AG04450 (cell line): ENCODE results near the gene LAMP1. TPM values are rescaled to one million over a fixed set of nuclear protein-coding genes. Genes with fewer than 3 reads are reported as not detected.

ENCODE experiments used
- CTCF ChIA-PET: fragments of 300-600, 350-600 bp; formaldehyde crosslinking; extraction: SDS; loops from one replicate; lab custom pipeline; 2022; ENCODE audit warnings: antibody characterized with exemption, inconsistent platforms; lab: Charles Lee
- POLR2A ChIA-PET: fragments of 350-600 bp; formaldehyde crosslinking; extraction: SDS; loops from one replicate; lab custom pipeline; 2021; ENCODE audit warnings: antibody characterized with exemption, inconsistent platforms; lab: Yijun Ruan, JAX
- DNase-seq: peaks from one replicate; pipeline ENCODE4 v3.0.0-alpha.2; 2011; ENCODE audit warnings: low read depth, low spot score
- H3K27ac ChIP-seq: one replicate; pipeline ENCODE4 v1.5.1; 2012; ENCODE audit warnings: low read depth, low read length, control low read depth
- H3K27me3 ChIP-seq: one replicate; pipeline ENCODE4 v1.6.0; 2012; ENCODE audit warnings: low read length; ENCODE audit not compliant: control insufficient read depth, insufficient read depth
- H3K4me3 ChIP-seq: 2 replicates; pipeline ENCODE4 v1.5.1; 2011; ENCODE audit warnings: mild to moderate bottlenecking, low read depth, low read length, control low read depth
- H3K9me3 ChIP-seq: 2 replicates; pipeline ENCODE4 v1.5.1; 2012; ENCODE audit warnings: low read length; ENCODE audit not compliant: control insufficient read depth, insufficient read depth
- polyA plus RNA-seq: library from polyadenylated mRNA; depleted of rRNA; stranded (reverse); fragments of >200 nt; gene quantifications from 2 replicates; pipeline ENCODE4 v1.2.3, GENCODE V29; 2011
- TF ChIP-seq, protein P1 (sequence below): IDR thresholded peaks from 2 replicates; pipeline ENCODE4 v1.5.1; 2011; ENCODE audit warnings: low read depth, low read length, control low read depth, inconsistent platforms

The LAMP1 gene
- polyA plus RNA-seq, 1 experiment: 247 TPM

GRCh38 chr13:113349050-113349449 is 52.0 kb downstream of the LAMP1 start:
- no peak for DNase-seq
- TF ChIP-seq, protein P1, sequence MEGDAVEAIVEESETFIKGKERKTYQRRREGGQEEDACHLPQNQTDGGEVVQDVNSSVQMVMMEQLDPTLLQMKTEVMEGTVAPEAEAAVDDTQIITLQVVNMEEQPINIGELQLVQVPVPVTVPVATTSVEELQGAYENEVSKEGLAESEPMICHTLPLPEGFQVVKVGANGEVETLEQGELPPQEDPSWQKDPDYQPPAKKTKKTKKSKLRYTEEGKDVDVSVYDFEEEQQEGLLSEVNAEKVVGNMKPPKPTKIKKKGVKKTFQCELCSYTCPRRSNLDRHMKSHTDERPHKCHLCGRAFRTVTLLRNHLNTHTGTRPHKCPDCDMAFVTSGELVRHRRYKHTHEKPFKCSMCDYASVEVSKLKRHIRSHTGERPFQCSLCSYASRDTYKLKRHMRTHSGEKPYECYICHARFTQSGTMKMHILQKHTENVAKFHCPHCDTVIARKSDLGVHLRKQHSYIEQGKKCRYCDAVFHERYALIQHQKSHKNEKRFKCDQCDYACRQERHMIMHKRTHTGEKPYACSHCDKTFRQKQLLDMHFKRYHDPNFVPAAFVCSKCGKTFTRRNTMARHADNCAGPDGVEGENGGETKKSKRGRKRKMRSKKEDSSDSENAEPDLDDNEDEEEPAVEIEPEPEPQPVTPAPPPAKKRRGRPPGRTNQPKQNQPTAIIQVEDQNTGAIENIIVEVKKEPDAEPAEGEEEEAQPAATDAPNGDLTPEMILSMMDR: no peak
- Histone ChIP-seq H3K27me3 (no peaks in the 10 kb centered on the region), H3K4me3 (no peak overlapping the region), H3K27ac (no peak overlapping the region), H3K9me3 (peaks cover 38% of the 10 kb centered on the region)
- POLR2A ChIA-PET: no interaction called here
- CTCF ChIA-PET: interaction anchor here (1.4 kb wide), 1 partner anchor 46 kb away, joined by 3 read pairs; no protein-coding TSS in a partner anchor

DNA sequence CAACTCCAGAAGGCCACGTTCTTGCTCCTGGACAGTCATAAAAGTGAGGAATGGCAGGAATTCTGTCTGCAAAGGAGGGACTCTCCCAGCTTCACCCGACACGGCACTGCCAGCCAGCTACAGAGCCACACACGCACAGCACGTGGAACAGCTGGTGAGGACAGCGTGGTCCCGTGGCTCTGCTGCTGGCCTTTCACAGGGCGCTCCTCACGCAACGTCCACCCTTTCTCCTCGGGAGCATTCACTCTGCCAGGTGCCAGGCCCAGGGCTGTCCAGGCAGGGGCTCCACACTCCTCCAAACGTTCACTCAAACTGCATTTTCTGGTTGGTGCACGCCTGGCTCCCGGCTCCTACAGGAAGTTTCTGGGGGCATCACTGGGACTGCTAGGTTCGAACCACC is 52.5 kb downstream of the LAMP1 start:
- POLR2A ChIA-PET: no interaction called here
- H3K27me3 ChIP-seq: no peaks in the 10 kb centered on the region
- DNase-seq: no peak
- CTCF ChIA-PET: interaction anchor here (1.4 kb wide), 1 partner anchor 45 kb away, joined by 3 read pairs; no protein-coding TSS in a partner anchor
- no peak overlapping the region for H3K27ac ChIP-seq
- TF ChIP-seq, protein P1: no peak
- H3K9me3 ChIP-seq: peaks cover 38% of the 10 kb centered on the region
- no peak overlapping the region for H3K4me3 ChIP-seq

GRCh38 chr13:113350065-113350937 is 53.3 kb downstream of the LAMP1 start:
- ChIA-PET CTCF (interaction anchor here (1.4 kb wide), 1 partner anchor 44 kb away, joined by 3 read pairs; no protein-coding TSS in a partner anchor), POLR2A (no interaction called here)
- H3K4me3 ChIP-seq: no peak overlapping the region
- H3K27me3 ChIP-seq: no peaks in the 10 kb centered on the region
- TF ChIP-seq, protein P1: no peak
- H3K27ac ChIP-seq: no peak overlapping the region
- peaks cover 36% of the 10 kb centered on the region for H3K9me3 ChIP-seq
- no peak for DNase-seq

GRCh38 chr13:113350938-113351335 is 53.9 kb downstream of the LAMP1 start:
- H3K27me3 ChIP-seq: no peaks in the 10 kb centered on the region
- DNase-seq: no peak
- ChIA-PET CTCF (no interaction called here), POLR2A (no interaction called here)
- no peak overlapping the region for H3K27ac ChIP-seq
- H3K9me3 ChIP-seq: peaks cover 30% of the 10 kb centered on the region
- TF ChIP-seq, protein P1: no peak
- H3K4me3 ChIP-seq: no peak overlapping the region

DNA sequence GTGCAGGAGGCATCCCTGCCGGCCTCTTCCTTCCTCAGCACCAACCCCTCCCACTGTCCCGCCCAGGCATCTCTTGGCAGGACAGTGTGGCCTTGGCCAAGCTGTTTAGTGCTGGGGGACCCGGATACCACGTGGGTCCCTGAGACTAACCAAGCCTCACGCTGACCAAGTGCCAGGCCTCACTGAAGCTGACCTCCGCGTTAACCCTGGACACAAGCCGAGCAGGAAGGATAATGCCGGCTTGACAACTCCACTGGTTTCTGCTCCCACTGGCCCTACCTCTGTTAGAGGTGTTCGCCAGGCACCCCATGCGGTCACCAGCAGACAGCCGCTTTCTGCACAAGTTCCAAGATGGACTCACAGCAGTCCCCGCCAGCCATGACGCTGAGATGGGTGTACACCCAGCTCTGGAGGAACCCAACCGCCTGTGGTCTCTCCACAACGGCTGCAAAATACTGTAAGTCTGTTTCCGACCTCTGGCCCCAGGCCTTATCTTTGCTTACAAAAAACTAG is 54.5 kb downstream of the LAMP1 start:
- H3K27ac ChIP-seq: no peak overlapping the region
- ChIA-PET POLR2A (no interaction called here), CTCF (no interaction called here)
- peaks cover 24% of the 10 kb centered on the region for H3K9me3 ChIP-seq
- H3K4me3 ChIP-seq: no peak overlapping the region
- TF ChIP-seq, protein P1: no peak
- H3K27me3 ChIP-seq: no peaks in the 10 kb centered on the region
- no peak for DNase-seq
